HEK293 (cell line): ENCODE data around the gene GRK3.

Source experiments
- CTCF ChIA-PET: fragments of 350-600 bp; formaldehyde crosslinking; extraction: SDS; loops from one replicate; lab custom pipeline; 2021; ENCODE audit warnings: antibody characterized with exemption; lab: Yijun Ruan, JAX
- POLR2A ChIA-PET: fragments of 300-600 bp; formaldehyde crosslinking; extraction: SDS; loops from one replicate; lab custom pipeline; 2020; ENCODE audit warnings: antibody characterized with exemption, inconsistent platforms; lab: Yijun Ruan, JAX
- H3K27ac ChIP-seq: fragments of 200-500 bp; sonication (Bioruptor generic); 2 replicates; pipeline ENCODE4 v1.5.1; 2014; ENCODE audit warnings: low read depth, low read length, control low read depth, inconsistent platforms; ENCODE audit errors: extremely low read depth
- H3K36me3 ChIP-seq, 2 experiments: fragments of 200-500 bp in 1 of 2; sonication (Bioruptor generic) in 1 of 2; 1 replicate in 1 of 2; 2 replicates in 1 of 2; pipeline ENCODE4 v1.5.1; 2014 to 2017; ENCODE audit warnings: inconsistent platforms in 2 of 2, low read length in 2 of 2; ENCODE audit not compliant: control insufficient read depth in 2 of 2, insufficient read depth in 1 of 2
- H3K4me1 ChIP-seq: fragments of 200-500 bp; sonication (Bioruptor generic); 2 replicates; pipeline ENCODE4 v1.5.1; 2014; ENCODE audit warnings: mild to moderate bottlenecking, low read length, inconsistent platforms; ENCODE audit not compliant: control insufficient read depth, insufficient read depth
- H3K4me3 ChIP-seq: 2 replicates; pipeline ENCODE4 v1.5.1; 2011; ENCODE audit warnings: low read depth, mild to moderate bottlenecking, control low read depth, low read length, moderate library complexity
- H3K9me3 ChIP-seq: fragments of 200-500 bp; sonication (Bioruptor generic); 2 replicates; pipeline ENCODE4 v1.5.1; 2014; ENCODE audit warnings: low read depth, low read length, inconsistent platforms; ENCODE audit not compliant: control insufficient read depth, insufficient read depth
- GLI2 ChIP-seq: fragments of 450-650 bp; formaldehyde crosslinking; IDR thresholded peaks from 2 replicates; pipeline ENCODE4; 2017; ENCODE audit warnings: missing biosample characterization, missing genetic modification characterization, low read depth, borderline replicate concordance
- HOXA7 ChIP-seq: sonication (generic); formaldehyde crosslinking; IDR thresholded peaks from 2 replicates; pipeline ENCODE4 v1.8.1; 2022; ENCODE audit warnings: missing genetic modification reagents, borderline replicate concordance
- KLF8 ChIP-seq: fragments of 450-650 bp; formaldehyde crosslinking; IDR thresholded peaks from 2 replicates; pipeline ENCODE4 v1.5.1; 2016; ENCODE audit warnings: missing biosample characterization, missing genetic modification characterization
- SALL2 ChIP-seq: fragments of 450-650 bp; formaldehyde crosslinking; IDR thresholded peaks from 2 replicates; pipeline ENCODE4 v1.5.0; 2017; ENCODE audit warnings: missing biosample characterization, mild to moderate bottlenecking, missing genetic modification characterization, borderline replicate concordance
- ZBTB20 ChIP-seq: fragments of 450-650 bp; formaldehyde crosslinking; IDR thresholded peaks from 2 replicates; pipeline ENCODE4 v1.5.1; 2016; ENCODE audit warnings: missing biosample characterization, missing genetic modification characterization
- ZNF133 ChIP-seq: fragments of 450-650 bp; formaldehyde crosslinking; IDR thresholded peaks from 2 replicates; pipeline ENCODE4 v1.5.1; 2016; ENCODE audit warnings: missing biosample characterization, missing genetic modification characterization
- ZNF214 ChIP-seq: fragments of 450-650 bp; formaldehyde crosslinking; IDR thresholded peaks from 2 replicates; pipeline ENCODE4 v1.5.1; 2017; ENCODE audit warnings: missing biosample characterization, mild to moderate bottlenecking, missing genetic modification characterization, borderline replicate concordance
- ZNF239 ChIP-seq: fragments of 450-650 bp; formaldehyde crosslinking; IDR thresholded peaks from 2 replicates; pipeline ENCODE4 v1.5.1; 2016; ENCODE audit warnings: missing biosample characterization, missing genetic modification characterization
- ZNF311 ChIP-seq: fragments of 450-650 bp; formaldehyde crosslinking; IDR thresholded peaks from 2 replicates; pipeline ENCODE4 v1.5.1; 2017; ENCODE audit warnings: missing biosample characterization, missing genetic modification characterization, borderline replicate concordance
- ZNF404 ChIP-seq: fragments of 450-650 bp; formaldehyde crosslinking; IDR thresholded peaks from 2 replicates; pipeline ENCODE4 v1.5.1; 2017; ENCODE audit warnings: missing biosample characterization, missing genetic modification characterization
- ZNF530 ChIP-seq: fragments of 450-650 bp; formaldehyde crosslinking; IDR thresholded peaks from 2 replicates; pipeline ENCODE4 v1.5.1; 2016; ENCODE audit warnings: low read depth, missing biosample characterization, missing genetic modification characterization
- ZNF558 ChIP-seq: fragments of 450-650 bp; formaldehyde crosslinking; IDR thresholded peaks from 2 replicates; pipeline ENCODE4 v1.5.1; 2016; ENCODE audit warnings: missing biosample characterization, missing genetic modification characterization
- ZNF621 ChIP-seq: fragments of 450-650 bp; formaldehyde crosslinking; IDR thresholded peaks from 2 replicates; pipeline ENCODE4 v1.5.1; 2017; ENCODE audit warnings: missing biosample characterization, missing genetic modification characterization
- ZNF768 ChIP-seq: fragments of 450-650 bp; formaldehyde crosslinking; IDR thresholded peaks from 2 replicates; pipeline ENCODE4 v1.5.1; 2018; ENCODE audit warnings: missing biosample characterization, mild to moderate bottlenecking, missing genetic modification characterization
- TF ChIP-seq, protein P1 (sequence below): fragments of 450-650 bp; formaldehyde crosslinking; IDR thresholded peaks from 2 replicates; pipeline ENCODE4; 2016; ENCODE audit warnings: missing biosample characterization, missing genetic modification characterization
- TF ChIP-seq, protein P2 (sequence below): fragments of 450-650 bp; formaldehyde crosslinking; IDR thresholded peaks from 2 replicates; pipeline ENCODE4 v1.5.1; 2016; ENCODE audit warnings: missing biosample characterization, missing genetic modification characterization
- TF ChIP-seq, protein P3 (sequence below): fragments of 450-650 bp; formaldehyde crosslinking; IDR thresholded peaks from 2 replicates; pipeline ENCODE4 v1.5.1; 2017; ENCODE audit warnings: missing biosample characterization, missing genetic modification characterization

GRK3 gene

DNA sequence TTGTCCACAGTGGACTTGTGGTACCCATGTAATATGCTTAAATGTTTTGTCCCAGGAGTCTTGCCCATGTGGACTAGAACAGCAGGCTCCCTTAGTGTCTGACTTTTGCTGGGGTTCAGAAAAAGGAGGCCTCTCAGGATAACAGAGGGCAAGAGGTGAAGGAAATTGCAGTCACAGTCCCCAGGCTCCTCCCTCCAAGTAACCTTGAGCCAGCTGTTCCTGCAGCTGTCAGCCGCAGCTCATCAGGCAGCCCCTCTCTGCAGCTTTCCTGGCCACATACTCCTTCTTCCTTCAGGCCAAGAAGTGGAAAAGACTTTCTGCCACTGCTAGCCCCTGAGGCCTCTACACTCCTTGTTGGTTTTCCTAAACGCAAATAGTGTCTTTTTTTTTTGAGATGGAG is 171.2 kb downstream of the GRK3 start:
- CTCF ChIA-PET, result interaction anchor here (0.7 kb wide), 1 partner anchor 402 kb away, joined by 3 read pairs; no protein-coding TSS in a partner anchor
- no peak overlapping the region for H3K27ac ChIP-seq
- TF ChIP-seq ZNF214 (tag by site-specific recombination), result no peak
- TF ChIP-seq, protein P1, sequence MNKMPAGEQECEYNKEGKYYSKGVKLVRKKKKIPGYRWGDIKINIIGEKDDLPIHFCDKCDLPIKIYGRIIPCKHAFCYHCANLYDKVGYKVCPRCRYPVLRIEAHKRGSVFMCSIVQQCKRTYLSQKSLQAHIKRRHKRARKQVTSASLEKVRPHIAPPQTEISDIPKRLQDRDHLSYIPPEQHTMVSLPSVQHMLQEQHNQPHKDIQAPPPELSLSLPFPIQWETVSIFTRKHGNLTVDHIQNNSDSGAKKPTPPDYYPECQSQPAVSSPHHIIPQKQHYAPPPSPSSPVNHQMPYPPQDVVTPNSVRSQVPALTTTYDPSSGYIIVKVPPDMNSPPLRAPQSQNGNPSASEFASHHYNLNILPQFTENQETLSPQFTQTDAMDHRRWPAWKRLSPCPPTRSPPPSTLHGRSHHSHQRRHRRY, result no peak
- TF ChIP-seq ZNF768 (tag by site-specific recombination), result no peak
- TF ChIP-seq ZNF558 (tag by site-specific recombination), result no peak
- no peak for TF ChIP-seq SALL2
- no peak for TF ChIP-seq ZNF133 (tag by site-specific recombination)
- TF ChIP-seq ZNF404 (tag by site-specific recombination), result no peak
- no peak for TF ChIP-seq ZNF621 (tag by site-specific recombination)
- no peak for TF ChIP-seq ZNF239 (tag by site-specific recombination)
- no peak for TF ChIP-seq KLF8 (tag by site-specific recombination)
- TF ChIP-seq GLI2 (tag by site-specific recombination), result no peak
- no peak for TF ChIP-seq ZNF311 (tag by site-specific recombination)
- TF ChIP-seq, protein P2, sequence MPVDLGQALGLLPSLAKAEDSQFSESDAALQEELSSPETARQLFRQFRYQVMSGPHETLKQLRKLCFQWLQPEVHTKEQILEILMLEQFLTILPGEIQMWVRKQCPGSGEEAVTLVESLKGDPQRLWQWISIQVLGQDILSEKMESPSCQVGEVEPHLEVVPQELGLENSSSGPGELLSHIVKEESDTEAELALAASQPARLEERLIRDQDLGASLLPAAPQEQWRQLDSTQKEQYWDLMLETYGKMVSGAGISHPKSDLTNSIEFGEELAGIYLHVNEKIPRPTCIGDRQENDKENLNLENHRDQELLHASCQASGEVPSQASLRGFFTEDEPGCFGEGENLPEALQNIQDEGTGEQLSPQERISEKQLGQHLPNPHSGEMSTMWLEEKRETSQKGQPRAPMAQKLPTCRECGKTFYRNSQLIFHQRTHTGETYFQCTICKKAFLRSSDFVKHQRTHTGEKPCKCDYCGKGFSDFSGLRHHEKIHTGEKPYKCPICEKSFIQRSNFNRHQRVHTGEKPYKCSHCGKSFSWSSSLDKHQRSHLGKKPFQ, result no peak
- TF ChIP-seq, all 188 proteins: peak for 0
- POLR2A ChIA-PET, result no interaction called here
- Histone ChIP-seq H3K9me3 (no peaks in the 10 kb centered on the region), H3K4me1 (no peaks in the 10 kb centered on the region), H3K4me3 (no peak overlapping the region), H3K36me3 (no peaks in the 10 kb centered on the region)

DNA sequence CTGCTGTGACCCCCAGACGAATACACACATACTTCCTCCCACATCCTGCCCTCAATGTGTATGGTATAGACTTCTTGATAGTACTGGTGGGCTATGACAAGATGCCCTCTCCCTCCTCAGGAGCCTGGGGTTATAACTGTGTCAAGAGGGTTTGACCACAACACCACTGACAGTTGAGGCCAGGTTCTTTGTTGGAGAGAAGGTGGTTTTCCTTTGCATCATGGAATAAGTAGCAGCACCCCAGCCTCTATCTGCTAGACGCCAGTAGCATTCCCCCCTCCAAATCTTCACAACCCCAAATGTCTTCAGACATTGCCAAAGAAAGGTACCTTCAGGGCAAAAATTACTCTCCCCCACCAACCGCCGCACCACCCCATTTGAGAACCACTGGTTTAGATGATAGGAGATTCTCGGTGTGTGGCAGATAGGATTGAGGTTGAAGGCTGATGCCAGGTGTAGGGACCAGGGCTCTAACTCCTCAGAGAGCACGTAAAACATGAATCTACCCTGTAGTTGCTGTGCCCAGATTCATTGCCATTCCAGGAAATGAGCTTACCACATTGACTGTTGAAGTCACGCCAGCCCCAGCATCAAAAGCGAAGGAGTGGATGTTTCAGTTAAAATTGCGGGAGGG is 172.0 kb downstream of the GRK3 start:
- POLR2A ChIA-PET, result no interaction called here
- CTCF ChIA-PET, result interaction anchor here (0.8 kb wide), 1 partner anchor 193 kb away, joined by 3 read pairs; no protein-coding TSS in a partner anchor
- Histone ChIP-seq H3K9me3 (no peaks in the 10 kb centered on the region), H3K36me3 (no peaks in the 10 kb centered on the region), H3K4me3 (no peak overlapping the region), H3K4me1 (no peaks in the 10 kb centered on the region), H3K27ac (no peak overlapping the region)
- TF ChIP-seq HOXA7 (CRISPR knock-in tag), result no peak
- TF ChIP-seq ZBTB20 (tag by site-specific recombination), result no peak
- TF ChIP-seq, protein P3, sequence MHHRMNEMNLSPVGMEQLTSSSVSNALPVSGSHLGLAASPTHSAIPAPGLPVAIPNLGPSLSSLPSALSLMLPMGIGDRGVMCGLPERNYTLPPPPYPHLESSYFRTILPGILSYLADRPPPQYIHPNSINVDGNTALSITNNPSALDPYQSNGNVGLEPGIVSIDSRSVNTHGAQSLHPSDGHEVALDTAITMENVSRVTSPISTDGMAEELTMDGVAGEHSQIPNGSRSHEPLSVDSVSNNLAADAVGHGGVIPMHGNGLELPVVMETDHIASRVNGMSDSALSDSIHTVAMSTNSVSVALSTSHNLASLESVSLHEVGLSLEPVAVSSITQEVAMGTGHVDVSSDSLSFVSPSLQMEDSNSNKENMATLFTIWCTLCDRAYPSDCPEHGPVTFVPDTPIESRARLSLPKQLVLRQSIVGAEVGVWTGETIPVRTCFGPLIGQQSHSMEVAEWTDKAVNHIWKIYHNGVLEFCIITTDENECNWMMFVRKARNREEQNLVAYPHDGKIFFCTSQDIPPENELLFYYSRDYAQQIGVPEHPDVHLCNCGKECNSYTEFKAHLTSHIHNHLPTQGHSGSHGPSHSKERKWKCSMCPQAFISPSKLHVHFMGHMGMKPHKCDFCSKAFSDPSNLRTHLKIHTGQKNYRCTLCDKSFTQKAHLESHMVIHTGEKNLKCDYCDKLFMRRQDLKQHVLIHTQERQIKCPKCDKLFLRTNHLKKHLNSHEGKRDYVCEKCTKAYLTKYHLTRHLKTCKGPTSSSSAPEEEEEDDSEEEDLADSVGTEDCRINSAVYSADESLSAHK (tag by site-specific recombination), result no peak
- TF ChIP-seq ZNF530 (tag by site-specific recombination), result no peak
- no peak for TF ChIP-seq GLI2 (tag by site-specific recombination)
